IMR-90 (cell line): ENCODE measurements around the gene TMEM92. TPM values are rescaled to one million over a fixed set of nuclear protein-coding genes. Genes with fewer than 3 reads are reported as not detected.

Experiments
- ATAC-seq: fragments of 200-7000 bp; cut with Tn5 transposase; 2 replicates; pipeline ENCODE4 v1.9.1; 2020; ENCODE audit warnings: low read depth, mild to moderate bottlenecking, moderate library complexity
- BruUV-seq: library from RNA; stranded (reverse); fragments of 400-500 nt; replicated peaks from 2 replicates; lab custom pipeline; 2021; lab: Mats Ljungman, UMichigan
- CTCF ChIA-PET: fragments of 300-600 bp; formaldehyde crosslinking; extraction: SDS; loops from one replicate; lab custom pipeline; 2021; ENCODE audit warnings: antibody characterized with exemption; lab: Yijun Ruan, JAX
- POLR2A ChIA-PET: fragments of 300-600 bp; sonication (Branson Sonifier 250); formaldehyde crosslinking; loops from one replicate; lab custom pipeline; 2022; ENCODE audit warnings: antibody characterized with exemption; ENCODE audit not compliant: unreplicated experiment; lab: Charles Lee
- DNase-seq: peaks from one replicate; pipeline ENCODE4 v3.0.0; 2013
- H2AFZ ChIP-seq: replicated peaks from 2 replicates; pipeline ENCODE3; 2013; ENCODE audit warnings: low read length, mild to moderate bottlenecking; ENCODE audit not compliant: poor library complexity
- H2AK5ac ChIP-seq: 2 replicates; pipeline ENCODE4 v1.6.1; 2013; ENCODE audit warnings: low read depth, low read length, inconsistent platforms
- H2AK9ac ChIP-seq: replicated peaks from 2 replicates; pipeline ENCODE3; 2013; ENCODE audit warnings: mild to moderate bottlenecking, low read depth, low read length, moderate library complexity; ENCODE audit not compliant: poor library complexity
- H2BK120ac ChIP-seq: 2 replicates; pipeline ENCODE4 v1.6.1; 2013; ENCODE audit warnings: low read depth, low read length, inconsistent platforms
- H2BK15ac ChIP-seq: 3 replicates; pipeline ENCODE4 v1.6.1; 2013; ENCODE audit warnings: low read depth, low read length, inconsistent platforms
- H2BK20ac ChIP-seq: 2 replicates; pipeline ENCODE4 v1.6.1; 2013; ENCODE audit warnings: low read depth, mild to moderate bottlenecking, inconsistent platforms, low read length, moderate library complexity
- H2BK5ac ChIP-seq: 2 replicates; pipeline ENCODE4 v1.6.1; 2013; ENCODE audit warnings: mild to moderate bottlenecking, low read depth, low read length, inconsistent platforms; ENCODE audit not compliant: poor library complexity, severe bottlenecking
- H3K14ac ChIP-seq: replicated peaks from 2 replicates; pipeline ENCODE4 v1.6.1; 2013; ENCODE audit warnings: low read depth, low read length, inconsistent platforms
- H3K18ac ChIP-seq: 2 replicates; pipeline ENCODE4 v1.6.1; 2013; ENCODE audit warnings: low read depth, low read length, control low read depth
- H3K23ac ChIP-seq: 2 replicates; pipeline ENCODE4 v1.6.1; 2013; ENCODE audit warnings: low read depth, low read length, inconsistent platforms
- H3K27ac ChIP-seq: 2 replicates; pipeline ENCODE4 v1.5.1; 2013; ENCODE audit warnings: mild to moderate bottlenecking, control low read depth, low read length; ENCODE audit not compliant: insufficient read depth
- H3K27me3 ChIP-seq: 2 replicates; pipeline ENCODE4 v1.6.1; 2013; ENCODE audit warnings: low read length; ENCODE audit not compliant: control insufficient read depth, insufficient read depth
- H3K36me3 ChIP-seq: 2 replicates; pipeline ENCODE4 v1.6.1; 2013; ENCODE audit warnings: low read length, mixed read lengths; ENCODE audit not compliant: control insufficient read depth, insufficient read depth
- H3K4ac ChIP-seq: 2 replicates; pipeline ENCODE4 v1.6.1; 2013; ENCODE audit warnings: low read depth, low read length, inconsistent platforms
- H3K4me1 ChIP-seq: 2 replicates; pipeline ENCODE4 v1.6.1; 2013; ENCODE audit warnings: low read length, mixed read lengths; ENCODE audit not compliant: control insufficient read depth, insufficient read depth
- H3K4me2 ChIP-seq: 2 replicates; pipeline ENCODE4 v1.6.1; 2013; ENCODE audit warnings: low read depth, mild to moderate bottlenecking, control low read depth, low read length, moderate library complexity
- H3K4me3 ChIP-seq: 2 replicates; pipeline ENCODE4 v1.5.1; 2013; ENCODE audit warnings: low read depth, mild to moderate bottlenecking, control low read depth, low read length, moderate library complexity; ENCODE audit not compliant: insufficient read depth
- H3K56ac ChIP-seq: 2 replicates; pipeline ENCODE4 v1.6.1; 2013; ENCODE audit warnings: low read length, inconsistent platforms; ENCODE audit not compliant: insufficient read depth; ENCODE audit errors: extremely low read depth
- H3K79me1 ChIP-seq, 2 experiments: 2 replicates each; pipeline ENCODE4 v1.6.1; 2013; ENCODE audit warnings: low read length in 2 of 2, inconsistent platforms in 1 of 2, low read depth in 1 of 2
- H3K9ac ChIP-seq: 2 replicates; pipeline ENCODE4 v1.6.1; 2013; ENCODE audit warnings: low read depth, low read length, control low read depth
- H3K9me1 ChIP-seq: 2 replicates; pipeline ENCODE4 v1.6.1; 2013; ENCODE audit warnings: low read length, inconsistent platforms; ENCODE audit not compliant: insufficient read depth
- H3K9me3 ChIP-seq: 2 replicates; pipeline ENCODE4 v1.6.1; 2013; ENCODE audit warnings: low read length; ENCODE audit not compliant: control insufficient read depth, insufficient read depth
- H4K20me1 ChIP-seq: 2 replicates; pipeline ENCODE4 v1.6.1; 2013; ENCODE audit warnings: low read length, inconsistent platforms; ENCODE audit not compliant: insufficient read depth
- H4K5ac ChIP-seq: 2 replicates; pipeline ENCODE4 v1.6.1; 2013; ENCODE audit warnings: mild to moderate bottlenecking, low read depth, low read length, control low read depth
- H4K8ac ChIP-seq, 2 experiments: 2 replicates each; pipeline ENCODE4 v1.6.1; 2013; ENCODE audit warnings: low read depth in 2 of 2, low read length in 2 of 2, control low read depth in 1 of 2, inconsistent platforms in 1 of 2
- H4K91ac ChIP-seq: 2 replicates; pipeline ENCODE4 v1.6.1; 2013; ENCODE audit warnings: low read depth, low read length, inconsistent platforms; ENCODE audit not compliant: insufficient read depth
- CEBPB ChIP-seq: IDR thresholded peaks from 2 replicates; pipeline ENCODE4 v1.6.1; 2012; ENCODE audit warnings: low read depth, low read length, improper control_type of control experiment
- FOS ChIP-seq: fragments of 150-350 bp; IDR thresholded peaks from 2 replicates; pipeline ENCODE4 v1.6.1; 2016; ENCODE audit warnings: low read depth, low read length
- WGBS, 2 experiments: methylation state at CpG; one replicate each; pipeline versions ENCODE4 v1.1.5 to v1.1.7; 2013; ENCODE audit warnings: missing lambda C conversion rate in 2 of 2; ENCODE audit not compliant: insufficient read length in 1 of 2; ENCODE audit errors: extremely low coverage in 2 of 2; 5-methylcytosine and 5-hydroxymethylcytosine counted together
- dilution Hi-C: fragments of 300-500 bp; cut with HindIII; formaldehyde crosslinking; loops from one replicate; pipeline ENCODE4 v1.14.3; 2018; ENCODE audit warnings: low sequenced_read_pairs; ENCODE audit not compliant: unreplicated experiment
- in situ Hi-C: fragments of 300-500 bp; cut with MboI; formaldehyde crosslinking; loops from 3 replicates; pipeline ENCODE4 v1.14.3; 2019; ENCODE audit warnings: low sequenced_read_pairs, inconsistent platforms, mixed read lengths
- intact Hi-C: fragments of 100-400 bp; cut with micrococcal nuclease; formaldehyde crosslinking; loops from 2 replicates; pipeline ENCODE4 v1.10.0; 2022
- polyA plus RNA-seq, 3 experiments: library from polyadenylated mRNA; depleted of rRNA; stranded (reverse); fragments of >200 nt; gene quantifications; 2 replicates each; pipeline ENCODE4 v1.2.3, GENCODE V29; 2012; ENCODE audit warnings: low replicate concordance in 1 of 3
- total RNA-seq: library from RNA; depleted of rRNA; stranded (reverse); fragments of >200 nt; gene quantifications from 2 replicates; pipeline ENCODE4 v1.2.3, GENCODE V29; 2012

TMEM92 gene
- total and polyA plus RNA-seq, 2 of the 4 experiments (the other 2 are of a cell fraction): 0.18 to 1.7 TPM

DNA sequence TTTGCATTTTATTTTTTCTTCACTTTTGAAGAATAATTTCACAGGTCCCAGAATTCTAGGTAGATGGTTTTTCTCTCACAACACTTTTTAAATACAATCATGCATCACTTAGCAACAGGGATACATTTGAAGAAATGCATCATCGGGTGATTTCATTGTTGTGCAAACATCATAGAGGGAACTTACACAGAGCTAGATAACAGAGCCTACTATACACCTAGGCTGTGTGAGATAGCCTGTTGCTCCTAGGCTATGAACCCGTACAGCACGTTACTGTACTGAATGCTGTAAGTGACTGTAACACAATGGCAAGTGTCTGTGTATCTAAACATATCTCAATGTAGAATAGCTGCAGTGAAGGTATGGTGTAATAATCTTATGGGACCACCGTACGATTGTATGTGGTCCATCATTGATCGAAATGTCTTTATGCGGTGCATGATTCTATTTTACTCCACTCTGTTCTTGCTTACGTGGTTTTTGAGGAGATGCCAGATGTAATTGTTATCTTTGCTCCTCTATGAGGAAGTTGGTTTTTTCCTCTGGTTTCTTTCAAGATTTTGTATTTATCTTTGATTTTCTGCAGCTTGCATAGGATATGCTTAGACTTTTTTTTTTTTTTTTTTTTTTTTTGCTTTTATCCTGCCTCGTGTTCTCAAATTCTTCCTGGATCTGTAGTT, 35.5 kb upstream of the TMEM92 start:
- ChIA-PET POLR2A (no interaction called here), CTCF (no interaction called here)
- ATAC-seq (peak; percentile 54), DNase-seq (peak; percentile 62)
- Histone ChIP-seq H2BK120ac (no peak overlapping the region), H2BK5ac (no peak overlapping the region), H3K27me3 (no peaks in the 10 kb centered on the region), H3K4me1 (peaks cover 9% of the 10 kb centered on the region; the same call in 1 of the 2 replicates), H4K20me1 (no peaks in the 10 kb centered on the region), H3K9ac (no peak overlapping the region), H3K79me1 (no peaks in the 10 kb centered on the region; a peak in 1 of 4 replicates), H2AK9ac (no peak overlapping the region), H4K5ac (no peak overlapping the region), H3K56ac (no peak overlapping the region), H3K27ac (no peak overlapping the region), H4K8ac (no peak overlapping the region), H3K4ac (no peak overlapping the region; the same call in 1 of the 2 replicates), H3K4me3 (no peak overlapping the region), H3K9me3 (peaks cover 5% of the 10 kb centered on the region), H3K9me1 (peaks cover 5% of the 10 kb centered on the region), H3K23ac (no peak overlapping the region), H2AK5ac (peak overlapping the region; percentile 3; the same call in 1 of the 2 replicates), H3K36me3 (no peaks in the 10 kb centered on the region), H2BK20ac (peak overlapping the region; percentile 18), H3K4me2 (peak overlapping the region; percentile 41; the same call in 1 of the 2 replicates), H4K91ac (peak overlapping the region; percentile 7; the same call in 1 of the 2 replicates), H2AFZ (no peak overlapping the region), H3K14ac (no peak overlapping the region), H3K18ac (peak overlapping the region; percentile 46; the same call in 1 of the 2 replicates), H2BK15ac (no peak overlapping the region)
- dilution Hi-C loops: no loop called here
- intact Hi-C loops: no loop called here
- TF ChIP-seq CEBPB: peak; percentile 79
- no peak for TF ChIP-seq FOS
- BruUV-seq: no TSS peak
- no CpG with 5 or more reads among the region's 9 CpGs for WGBS, 2 experiments
- in situ Hi-C loops: no loop called here
